BJ (cell line): ENCODE data around the gene SCFD2. TPM values are rescaled to one million over a fixed set of nuclear protein-coding genes. Genes with fewer than 3 reads are reported as not detected.

Experiments
- CTCF ChIA-PET: fragments of 350-600 bp; formaldehyde crosslinking; extraction: SDS; loops from one replicate; lab custom pipeline; 2021; ENCODE audit warnings: antibody characterized with exemption, inconsistent platforms; lab: Yijun Ruan, JAX
- POLR2A ChIA-PET: fragments of 300-600 bp; sonication (Branson Sonifier 250); formaldehyde crosslinking; extraction: SDS; loops from one replicate; lab custom pipeline; 2021; ENCODE audit warnings: antibody characterized with exemption; lab: Charles Lee
- DNase-seq: peaks from one replicate; pipeline ENCODE4 v3.0.0-alpha.2; 2011; ENCODE audit warnings: low read depth
- H3K27me3 ChIP-seq: 2 replicates; pipeline ENCODE4 v1.6.0; 2011; ENCODE audit warnings: low read length; ENCODE audit not compliant: control insufficient read depth, insufficient read depth
- H3K36me3 ChIP-seq: 2 replicates; pipeline ENCODE4 v1.5.1; 2011; ENCODE audit warnings: low read length; ENCODE audit not compliant: control insufficient read depth, insufficient read depth
- H3K4me3 ChIP-seq: 2 replicates; pipeline ENCODE4 v1.5.1; 2011; ENCODE audit warnings: low read depth, mild to moderate bottlenecking, control low read depth, low read length
- polyA plus RNA-seq: library from polyadenylated mRNA; depleted of rRNA; stranded (reverse); fragments of >200 nt; gene quantifications from 2 replicates; pipeline ENCODE4 v1.2.3, GENCODE V29; 2011
- TF ChIP-seq, protein P1 (sequence below): IDR thresholded peaks from 2 replicates; pipeline ENCODE4 v1.5.1; 2011; ENCODE audit warnings: low read depth, mild to moderate bottlenecking, control low read depth, inconsistent platforms, low read length, moderate library complexity; ENCODE audit not compliant: insufficient read depth

SCFD2 gene
- polyA plus RNA-seq, 1 experiment: 17.4 TPM

DNA sequence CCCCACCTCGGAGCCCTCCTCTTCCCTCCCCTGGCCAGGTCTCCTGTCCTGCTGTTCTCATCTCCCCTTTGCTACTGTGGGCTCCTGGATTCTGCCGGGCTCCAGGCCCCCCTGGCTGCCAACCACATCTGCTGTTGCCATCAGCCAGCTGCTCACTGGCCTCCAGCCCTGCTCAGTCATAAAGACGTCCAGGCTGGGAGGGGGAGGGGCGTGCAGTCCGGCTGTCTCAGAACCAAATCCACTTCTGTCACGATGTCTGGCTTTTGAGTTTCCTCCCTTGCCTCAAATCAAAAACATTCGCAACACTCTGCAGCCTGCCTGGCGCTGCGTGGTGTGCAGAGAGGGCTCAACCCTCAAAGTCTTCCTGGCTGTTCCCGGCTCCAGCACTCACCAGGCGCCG lies 496.7 kb downstream of the SCFD2 start:
- ChIA-PET POLR2A (no interaction called here), CTCF (interaction anchor here (1.6 kb wide), 1 partner anchor 14 kb away, joined by 3 read pairs; no protein-coding TSS in a partner anchor)
- no peak for DNase-seq
- Histone ChIP-seq H3K4me3 (no peak overlapping the region), H3K27me3 (no peaks in the 10 kb centered on the region), H3K36me3 (peaks cover 1% of the 10 kb centered on the region)
- TF ChIP-seq, protein P1, sequence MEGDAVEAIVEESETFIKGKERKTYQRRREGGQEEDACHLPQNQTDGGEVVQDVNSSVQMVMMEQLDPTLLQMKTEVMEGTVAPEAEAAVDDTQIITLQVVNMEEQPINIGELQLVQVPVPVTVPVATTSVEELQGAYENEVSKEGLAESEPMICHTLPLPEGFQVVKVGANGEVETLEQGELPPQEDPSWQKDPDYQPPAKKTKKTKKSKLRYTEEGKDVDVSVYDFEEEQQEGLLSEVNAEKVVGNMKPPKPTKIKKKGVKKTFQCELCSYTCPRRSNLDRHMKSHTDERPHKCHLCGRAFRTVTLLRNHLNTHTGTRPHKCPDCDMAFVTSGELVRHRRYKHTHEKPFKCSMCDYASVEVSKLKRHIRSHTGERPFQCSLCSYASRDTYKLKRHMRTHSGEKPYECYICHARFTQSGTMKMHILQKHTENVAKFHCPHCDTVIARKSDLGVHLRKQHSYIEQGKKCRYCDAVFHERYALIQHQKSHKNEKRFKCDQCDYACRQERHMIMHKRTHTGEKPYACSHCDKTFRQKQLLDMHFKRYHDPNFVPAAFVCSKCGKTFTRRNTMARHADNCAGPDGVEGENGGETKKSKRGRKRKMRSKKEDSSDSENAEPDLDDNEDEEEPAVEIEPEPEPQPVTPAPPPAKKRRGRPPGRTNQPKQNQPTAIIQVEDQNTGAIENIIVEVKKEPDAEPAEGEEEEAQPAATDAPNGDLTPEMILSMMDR: no peak

DNA sequence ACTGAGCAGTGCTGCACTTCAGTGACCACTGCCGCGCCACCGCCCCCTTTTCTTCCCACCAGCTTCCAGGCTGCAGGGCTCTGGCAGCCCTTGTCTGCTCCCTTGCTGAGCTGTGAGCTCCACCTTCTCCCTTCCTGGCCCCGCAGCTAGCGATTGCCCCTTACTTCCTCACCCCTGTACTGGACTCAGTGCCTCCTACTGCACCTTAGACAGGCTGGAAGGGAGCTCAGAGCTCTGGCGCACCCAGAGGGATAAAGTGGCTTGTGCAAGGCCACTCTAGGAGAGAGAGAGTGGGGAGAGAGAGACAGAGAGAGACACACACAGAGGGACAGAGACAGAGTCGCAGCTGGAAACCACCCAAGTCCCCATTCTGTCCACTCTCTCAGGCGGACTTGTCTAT lies 497.7 kb downstream of the SCFD2 start:
- H3K36me3 ChIP-seq: peaks cover 1% of the 10 kb centered on the region
- H3K4me3 ChIP-seq: no peak overlapping the region
- TF ChIP-seq, protein P1: no peak
- DNase-seq: no peak
- CTCF ChIA-PET: interaction anchor here (1.2 to 1.7 kb wide), 3 partner anchors 15 to 89 kb away, joined by 3 to 5 read pairs (median 3); no protein-coding TSS in a partner anchor
- no peaks in the 10 kb centered on the region for H3K27me3 ChIP-seq
- POLR2A ChIA-PET: no interaction called here

DNA sequence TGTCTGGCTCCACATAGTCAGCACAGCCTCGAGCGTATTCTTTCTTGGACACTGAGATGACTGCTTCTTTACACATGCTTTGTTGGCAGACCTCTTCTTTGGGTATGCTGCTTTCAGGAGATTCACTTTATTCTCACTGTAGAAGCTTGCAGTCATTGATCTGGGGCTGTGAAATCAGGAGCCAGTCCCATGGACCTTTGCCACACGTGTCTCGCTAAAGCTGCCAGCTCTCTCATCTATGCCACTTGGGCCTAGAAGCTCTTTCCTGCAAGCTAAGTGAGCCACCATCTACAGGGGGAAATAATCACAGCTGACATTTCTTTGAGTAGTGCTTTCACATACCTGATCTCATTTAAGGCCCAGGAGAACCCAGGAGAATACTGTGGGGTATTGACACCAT lies 498.7 kb downstream of the SCFD2 start:
- H3K36me3 ChIP-seq: peaks cover 1% of the 10 kb centered on the region
- DNase-seq: no peak
- POLR2A ChIA-PET: no interaction called here
- CTCF ChIA-PET: interaction anchor here (1.7 kb wide), 1 partner anchor 90 kb away, joined by 5 read pairs; no protein-coding TSS in a partner anchor
- H3K27me3 ChIP-seq: no peaks in the 10 kb centered on the region
- TF ChIP-seq, protein P1: no peak
- no peak overlapping the region for H3K4me3 ChIP-seq

DNA sequence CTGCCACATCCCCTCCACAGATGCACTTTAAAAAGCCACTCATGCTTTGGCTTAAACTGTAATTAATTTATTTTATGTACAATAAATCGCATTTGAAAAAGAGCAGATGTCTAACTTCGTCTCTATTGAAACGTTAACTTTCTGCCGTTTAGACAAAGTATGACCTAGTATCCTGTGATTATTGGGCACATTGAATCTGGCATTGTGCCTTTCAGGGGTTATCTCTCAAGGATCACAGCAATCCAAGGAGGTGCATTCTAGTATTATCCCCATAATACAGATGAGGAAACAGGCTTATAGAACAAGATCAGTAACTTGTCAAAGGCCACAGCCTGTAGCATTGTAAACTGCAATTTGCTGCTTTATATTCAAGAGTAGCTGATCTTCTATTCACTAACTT lies 499.1 kb downstream of the SCFD2 start:
- ChIA-PET POLR2A (no interaction called here), CTCF (interaction anchor here (1.7 kb wide), 1 partner anchor 90 kb away, joined by 5 read pairs; no protein-coding TSS in a partner anchor)
- Histone ChIP-seq H3K4me3 (no peak overlapping the region), H3K36me3 (peaks cover 1% of the 10 kb centered on the region), H3K27me3 (no peaks in the 10 kb centered on the region)
- TF ChIP-seq, protein P1: no peak
- no peak for DNase-seq

DNA sequence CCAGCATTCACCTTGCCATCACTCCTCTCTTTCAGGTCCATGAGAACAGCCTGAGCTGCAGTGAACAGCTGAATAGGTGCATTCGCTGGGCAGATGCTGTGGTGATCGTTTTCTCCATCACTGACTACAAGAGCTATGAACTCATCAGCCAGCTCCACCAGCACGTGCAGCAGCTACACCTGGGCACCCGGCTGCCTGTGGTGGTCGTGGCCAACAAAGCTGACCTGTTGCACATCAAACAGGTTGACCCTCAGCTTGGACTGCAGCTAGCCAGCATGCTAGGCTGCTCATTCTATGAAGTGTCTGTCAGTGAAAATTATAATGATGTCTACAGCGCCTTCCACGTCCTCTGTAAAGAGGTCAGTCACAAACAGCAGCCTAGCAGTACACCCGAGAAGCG lies 500.6 kb downstream of the SCFD2 start:
- DNase-seq: no peak
- TF ChIP-seq, protein P1: no peak
- peaks cover 2% of the 10 kb centered on the region for H3K27me3 ChIP-seq
- H3K36me3 ChIP-seq: no peaks in the 10 kb centered on the region
- ChIA-PET CTCF (interaction anchor here (0.6 kb wide), 1 partner anchor 9 kb away, joined by 3 read pairs; no protein-coding TSS in a partner anchor), POLR2A (no interaction called here)
- no peak overlapping the region for H3K4me3 ChIP-seq
